NCI-H446 (cell line): ENCODE measurements around the gene NKX6-2.
"Not testable (repeated sequence)": the region's sequence is repeated elsewhere in the genome, so short reads cannot be mapped to it uniquely, and the experiment has no call there.

Experiments
- DNase-seq, 2 experiments: peaks; one replicate each; lab custom pipeline; 2025; lab: John Stamatoyannopoulos, UW

The NKX6-2 gene

GRCh38 chr10:132780356-132780755, 5.6 kb downstream of the NKX6-2 start:
- no peak for DNase-seq

DNA sequence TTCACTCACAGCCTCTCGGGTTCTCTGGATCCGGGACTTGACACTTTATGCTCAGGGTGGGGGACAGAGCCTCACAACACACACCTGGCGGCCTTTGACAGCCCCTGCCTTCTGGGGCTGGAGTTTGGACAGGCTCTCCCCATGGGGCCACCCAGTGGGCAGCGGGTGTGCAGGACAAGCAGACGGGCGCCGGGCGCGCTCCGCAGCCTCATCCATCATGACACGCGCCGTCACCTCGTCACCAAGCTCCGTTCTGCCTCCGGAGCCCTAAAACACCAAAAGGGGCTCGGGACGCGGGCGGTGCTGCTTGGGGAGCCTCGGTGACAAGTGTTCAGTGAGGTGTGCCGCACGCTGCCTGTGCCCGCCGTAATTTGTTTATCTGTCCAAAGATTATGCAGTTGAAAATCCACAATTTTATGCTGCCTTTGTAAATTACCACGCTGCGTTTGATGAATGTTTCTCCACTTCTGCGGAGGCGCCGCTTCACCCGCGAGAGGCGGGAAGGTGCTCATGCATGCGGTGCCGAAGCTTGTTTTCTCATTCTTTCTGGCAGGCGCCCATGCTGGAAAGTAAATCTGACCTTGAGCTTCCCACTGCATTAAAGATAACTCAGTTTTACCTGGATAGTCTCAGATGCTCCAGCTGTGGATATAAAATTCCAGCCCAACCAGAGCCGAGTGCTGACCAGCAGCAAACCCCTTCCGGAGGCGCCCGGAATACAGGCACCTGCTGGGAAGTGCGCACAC, 6.2 kb downstream of the NKX6-2 start:
- no peak for DNase-seq

GRCh38 chr10:132777441-132777840, 8.5 kb downstream of the NKX6-2 start:
- DNase-seq = no peak

GRCh38 chr10:132776821-132777220, 9.1 kb downstream of the NKX6-2 start:
- no peak for DNase-seq

DNA sequence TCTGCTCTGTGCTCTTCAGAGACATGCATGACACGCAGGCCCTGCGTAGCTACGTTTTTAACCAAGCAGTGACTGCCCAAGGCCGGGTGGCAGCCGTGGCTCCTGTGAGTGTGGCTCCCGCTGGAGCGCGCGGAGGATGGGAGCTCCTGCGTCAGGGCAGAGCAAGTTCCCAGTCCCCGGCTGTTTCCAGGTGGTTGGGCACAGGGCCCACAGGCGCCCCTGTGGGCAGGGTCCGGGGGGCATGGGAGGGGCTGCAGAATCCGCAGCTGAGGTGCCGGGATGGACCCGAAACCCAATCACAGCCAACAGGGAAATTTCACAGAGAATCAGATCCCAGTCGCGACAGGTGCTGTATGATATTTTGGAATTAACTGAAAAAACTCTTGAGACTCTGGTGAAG, 9.8 kb downstream of the NKX6-2 start:
- DNase-seq = no peak

GRCh38 chr10:132774902-132775863, 10.8 kb downstream of the NKX6-2 start:
- DNase-seq = no peak

- DNase-seq = no peak
Observed at GRCh38 chr10:132774181-132774901, 11.6 kb downstream of the NKX6-2 start.

GRCh38 chr10:132772816-132773215, 13.1 kb downstream of the NKX6-2 start:
- DNase-seq = not testable (repeated sequence)

DNA sequence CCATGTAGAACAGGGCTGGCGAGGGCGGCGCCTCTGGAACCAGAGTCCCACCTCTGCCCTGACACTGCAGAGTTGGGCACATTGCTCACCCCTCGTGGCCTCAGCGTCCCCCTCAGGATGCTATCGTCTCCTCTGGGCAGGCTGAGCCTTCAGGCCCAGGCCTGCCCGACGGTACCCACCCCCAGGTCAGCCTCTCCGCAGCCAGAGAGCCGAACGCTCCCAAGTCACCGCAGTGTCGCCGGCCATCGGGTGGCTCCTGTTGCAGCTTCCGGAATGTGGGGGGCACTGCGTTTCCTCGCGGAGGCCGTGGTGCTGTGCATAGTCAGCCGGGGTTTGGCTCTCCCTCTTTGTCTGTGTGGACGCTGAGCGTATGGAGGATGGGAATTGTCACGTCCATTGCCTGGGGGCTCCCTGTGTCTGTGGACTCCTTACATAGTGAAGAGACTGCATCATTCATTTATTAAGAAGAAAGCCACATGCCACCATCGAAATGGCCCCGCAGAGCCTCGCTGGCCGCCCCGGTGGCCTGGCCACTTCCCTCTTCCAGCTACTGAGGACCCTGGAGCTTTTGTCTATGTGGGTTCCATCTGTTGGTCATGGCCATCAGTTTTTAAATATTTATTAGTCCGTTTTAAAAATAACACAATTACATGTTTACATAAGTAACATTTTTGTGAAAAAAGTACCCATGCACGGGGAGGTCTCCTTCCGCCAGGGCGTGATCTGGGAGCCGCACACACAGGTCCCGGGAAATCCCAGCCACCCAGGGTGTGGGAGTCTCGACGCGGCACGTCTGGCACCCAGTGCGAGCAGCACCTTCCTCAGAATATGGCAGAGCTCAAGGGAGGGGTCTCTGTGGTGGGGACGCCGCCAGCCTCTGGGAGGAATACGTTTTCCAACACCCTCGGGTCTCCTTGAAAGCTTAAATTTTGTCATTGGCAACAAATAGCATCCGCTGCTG, 15.6 kb downstream of the NKX6-2 start:
- no peak for DNase-seq

DNA sequence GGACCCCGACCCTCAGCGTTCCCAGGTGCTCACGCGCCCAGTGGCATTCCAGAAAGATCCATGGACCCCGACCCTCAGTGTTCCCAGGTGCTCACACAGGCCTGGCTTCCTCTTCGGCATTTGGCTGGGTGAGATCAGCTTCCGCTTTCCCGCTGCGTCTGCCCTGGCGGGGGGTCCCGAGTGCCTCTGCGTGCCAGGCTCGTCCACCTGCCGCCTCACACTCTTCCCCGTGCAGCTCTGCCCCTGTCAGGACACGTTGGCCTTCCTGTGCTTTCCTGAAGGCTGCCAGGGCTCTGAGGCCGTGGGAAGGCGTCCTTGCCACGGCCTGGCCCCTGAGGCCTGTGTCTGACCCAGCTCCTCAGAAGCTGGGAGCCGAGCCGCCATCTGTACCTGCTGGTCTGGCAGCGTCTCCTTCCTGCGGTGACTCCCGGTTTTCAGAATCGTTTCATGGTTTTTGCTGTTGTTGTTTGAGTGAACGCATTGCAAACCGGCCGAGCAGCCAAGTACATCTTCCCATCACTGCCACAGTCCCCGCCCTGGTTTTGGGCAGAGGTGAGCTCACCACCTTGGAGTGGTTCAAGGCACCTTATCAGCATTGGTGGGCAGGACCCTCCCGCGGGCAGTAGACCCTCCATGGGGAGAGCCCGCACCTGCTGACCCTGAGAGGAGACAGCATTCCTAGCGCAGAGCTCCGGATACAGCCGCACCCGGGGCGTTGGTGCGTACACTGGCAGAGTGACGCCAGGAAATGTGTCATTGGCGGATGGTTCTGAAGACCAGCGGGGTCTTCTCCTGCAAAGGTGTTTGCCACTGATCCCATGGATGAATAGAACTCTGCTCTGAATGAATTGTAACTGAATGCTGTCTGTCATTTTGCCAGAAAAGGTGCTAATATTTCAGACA, 17.4 kb downstream of the NKX6-2 start:
- DNase-seq = no peak

DNA sequence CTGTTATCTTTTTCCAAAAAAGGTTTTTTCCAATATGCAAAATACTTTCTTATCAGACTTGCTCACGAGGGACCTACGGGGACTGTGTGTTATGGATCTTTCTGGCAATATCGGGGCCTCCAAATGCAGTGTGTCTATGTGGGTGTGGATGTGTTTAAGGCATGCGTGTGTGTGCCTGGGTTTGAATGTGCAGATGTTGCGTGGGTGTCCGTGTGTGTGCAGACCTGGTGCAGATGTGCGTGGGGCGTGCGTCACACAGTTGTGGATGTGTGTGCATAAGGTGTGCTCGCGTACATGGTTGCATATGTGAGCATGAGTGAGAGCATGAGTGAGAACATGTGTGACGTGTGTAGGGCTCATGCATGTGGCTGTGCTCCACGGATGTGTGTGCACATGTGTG, 19.7 kb downstream of the NKX6-2 start:
- no peak for DNase-seq

- DNase-seq = no peak
Observed at GRCh38 chr10:132765435-132765834, 20.5 kb downstream of the NKX6-2 start.

- no peak for DNase-seq
Observed at GRCh38 chr10:132764108-132764507, 21.8 kb downstream of the NKX6-2 start.

GRCh38 chr10:132763545-132763944, 22.4 kb downstream of the NKX6-2 start:
- no peak for DNase-seq

DNA sequence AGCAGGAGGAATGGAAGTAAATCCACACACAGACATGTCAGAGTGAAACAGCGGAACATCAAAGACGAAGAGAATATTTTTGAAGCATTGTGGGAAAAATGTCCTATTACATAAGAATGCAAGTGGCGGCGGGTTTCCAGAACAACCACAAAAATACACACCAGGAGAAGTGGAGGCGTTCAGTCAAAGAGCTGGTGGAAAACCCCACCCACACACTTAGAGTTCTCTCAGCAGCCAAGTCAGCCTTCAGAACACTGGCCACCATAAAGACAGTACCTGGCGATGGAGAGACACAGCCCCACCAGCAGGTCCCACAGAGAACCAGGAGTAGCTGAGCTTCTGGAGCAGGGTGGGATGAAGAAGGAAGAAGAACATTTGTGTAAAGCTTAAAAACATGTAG, 23.7 kb downstream of the NKX6-2 start:
- no peak for DNase-seq

- no peak for DNase-seq
Observed at GRCh38 chr10:132761395-132762060, 24.4 kb downstream of the NKX6-2 start.

- DNase-seq = no peak
Observed at GRCh38 chr10:132758865-132759264, 27.1 kb downstream of the NKX6-2 start.

GRCh38 chr10:132757171-132757570, 28.8 kb downstream of the NKX6-2 start:
- DNase-seq = no peak

DNA sequence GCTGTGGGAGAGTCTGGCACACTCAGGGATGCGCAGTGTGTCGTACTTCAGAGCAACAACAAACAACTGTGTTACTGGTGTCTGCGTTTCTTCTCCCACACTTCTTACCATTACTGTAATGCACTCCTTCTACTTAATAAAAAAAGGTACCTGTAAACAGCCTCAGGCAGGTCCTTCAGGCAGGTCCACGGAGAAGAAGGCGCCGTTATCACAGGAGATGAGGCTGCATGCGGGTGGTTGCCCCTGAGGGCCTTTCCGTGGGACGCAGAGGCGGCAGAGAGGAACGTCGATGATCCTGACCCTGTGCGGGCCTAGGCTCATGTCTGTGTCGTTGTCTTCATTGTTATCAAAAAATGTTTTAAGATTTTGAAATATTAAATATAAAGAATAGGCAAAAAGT, 29.4 kb downstream of the NKX6-2 start:
- DNase-seq = no peak
